Putamen (tissue), 1 donor: ENCODE results near the gene COMT.

Experiments used
- DNase-seq: peaks from one replicate; pipeline ENCODE4 v3.0.0-alpha.2; 2016; ENCODE audit warnings: low spot score

The COMT gene

DNA sequence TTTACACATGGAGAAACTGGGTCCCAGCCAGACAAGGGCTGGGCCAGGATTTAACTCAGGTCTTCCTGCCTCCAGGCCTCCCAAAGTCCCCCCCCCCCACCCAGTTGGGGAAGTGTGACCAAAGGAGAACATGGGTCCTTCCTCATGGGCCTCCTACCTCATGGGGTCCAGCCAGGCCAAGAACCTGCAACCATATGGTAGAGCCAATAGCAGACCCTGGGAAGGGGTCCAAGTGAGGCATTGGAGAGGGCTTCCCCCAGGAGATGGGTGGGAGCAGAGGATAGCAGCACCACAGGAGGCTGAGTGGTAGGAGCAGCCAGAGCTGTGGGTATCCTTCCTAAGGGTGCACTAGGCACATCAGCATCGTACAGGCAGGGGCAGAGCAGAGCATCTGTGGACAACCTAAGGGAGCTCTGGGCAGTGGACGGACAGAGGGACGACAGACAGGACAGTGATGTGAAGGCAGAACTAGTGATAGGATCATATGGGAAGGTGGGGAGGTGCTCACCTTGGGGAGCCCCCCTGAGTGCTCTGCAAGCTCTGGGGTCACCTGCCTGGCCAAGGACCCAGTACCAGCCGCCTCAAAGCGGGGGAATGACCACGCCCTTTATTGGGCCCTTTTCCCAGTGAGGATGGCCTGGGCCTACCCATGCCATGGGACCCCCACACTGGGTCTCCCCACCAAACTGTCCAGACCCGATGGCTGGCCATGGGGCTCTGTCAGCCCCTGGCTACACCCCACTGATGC lies 70.6 kb downstream of the COMT start:
- DNase-seq: no peak

DNA sequence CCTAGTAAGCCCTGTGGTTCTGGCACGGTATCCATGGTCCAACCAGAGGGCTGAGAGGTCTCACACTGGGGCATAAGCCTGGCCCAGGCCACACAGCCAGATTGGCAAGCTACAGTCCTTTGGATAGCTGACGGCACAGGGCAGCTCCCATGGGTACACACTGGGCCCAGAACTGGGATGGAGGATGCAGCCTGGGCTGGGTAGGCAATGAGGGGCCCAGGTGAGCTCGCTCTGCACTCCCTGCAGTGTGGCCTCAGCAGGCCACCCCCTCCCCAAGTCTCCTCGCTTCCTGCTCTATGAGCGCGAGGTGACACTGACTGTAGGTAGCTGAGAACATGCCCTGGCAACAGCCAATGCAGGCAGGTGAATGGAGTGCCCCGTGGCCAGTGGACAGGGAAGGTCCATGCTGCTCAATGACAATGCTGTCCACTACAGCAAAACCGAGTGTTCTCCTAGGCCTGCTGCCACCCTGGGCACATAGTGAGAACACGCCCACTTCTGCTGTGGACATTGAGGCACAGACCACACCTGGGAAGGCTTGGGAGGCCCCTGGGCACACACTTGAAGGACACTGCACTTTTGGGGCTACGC lies 71.3 kb downstream of the COMT start:
- no peak for DNase-seq

DNA sequence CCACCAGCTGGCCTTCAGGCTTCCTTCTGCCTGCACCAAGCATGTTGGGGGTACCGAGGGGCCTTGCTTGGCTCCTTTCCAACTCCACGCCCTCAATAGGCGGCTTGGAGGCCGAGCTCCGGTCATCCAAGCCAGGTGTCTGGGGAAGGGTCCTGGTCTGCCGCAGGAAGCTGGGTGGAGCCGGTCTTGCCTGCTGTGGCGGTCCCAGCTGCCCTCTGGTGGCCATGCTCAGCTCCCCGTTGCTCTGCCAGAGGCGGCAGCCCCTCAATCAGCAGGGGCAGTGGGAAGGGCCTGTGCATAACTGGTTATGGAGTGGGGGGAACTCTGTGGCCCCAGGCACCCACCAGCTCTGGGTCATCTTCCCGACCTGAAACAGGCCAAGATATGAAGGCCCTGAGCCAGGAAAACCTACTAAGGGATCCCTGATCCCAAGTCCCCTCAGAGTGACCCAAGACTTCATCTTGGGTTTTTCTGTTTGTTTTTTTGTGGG lies 71.9 kb downstream of the COMT start:
- no peak for DNase-seq

DNA sequence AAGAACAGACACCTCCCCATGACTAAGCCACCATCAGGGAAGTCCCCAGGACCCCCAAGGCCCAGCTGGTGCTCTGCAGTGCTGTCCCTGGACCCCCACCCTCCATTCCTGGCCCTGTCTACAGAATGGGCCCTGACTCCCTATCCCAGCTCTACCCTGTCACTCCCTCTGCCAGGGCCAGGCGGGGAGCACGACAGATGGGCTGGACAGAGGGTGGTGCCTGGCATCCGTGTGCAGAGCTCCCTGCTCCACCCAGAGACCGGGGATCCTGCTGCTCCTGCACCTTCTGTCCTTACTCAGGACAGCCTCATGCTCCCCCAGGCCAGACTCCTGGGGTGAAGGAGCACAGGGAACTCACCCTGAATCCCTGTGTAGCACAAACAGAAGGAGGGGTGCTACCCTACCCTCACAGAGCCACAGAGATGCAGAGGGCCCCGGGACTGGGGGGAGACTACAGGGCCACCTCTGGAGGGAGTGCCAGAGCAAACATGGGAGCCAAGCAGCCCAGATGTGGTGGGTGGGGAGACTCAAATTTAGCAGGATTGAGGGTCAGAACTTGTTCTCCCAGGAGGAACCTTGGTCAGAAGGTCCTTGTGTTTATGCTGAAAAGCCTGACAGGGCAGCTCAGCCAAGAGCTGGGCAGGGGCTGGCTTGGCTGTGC lies 73.1 kb downstream of the COMT start:
- no peak for DNase-seq

DNA sequence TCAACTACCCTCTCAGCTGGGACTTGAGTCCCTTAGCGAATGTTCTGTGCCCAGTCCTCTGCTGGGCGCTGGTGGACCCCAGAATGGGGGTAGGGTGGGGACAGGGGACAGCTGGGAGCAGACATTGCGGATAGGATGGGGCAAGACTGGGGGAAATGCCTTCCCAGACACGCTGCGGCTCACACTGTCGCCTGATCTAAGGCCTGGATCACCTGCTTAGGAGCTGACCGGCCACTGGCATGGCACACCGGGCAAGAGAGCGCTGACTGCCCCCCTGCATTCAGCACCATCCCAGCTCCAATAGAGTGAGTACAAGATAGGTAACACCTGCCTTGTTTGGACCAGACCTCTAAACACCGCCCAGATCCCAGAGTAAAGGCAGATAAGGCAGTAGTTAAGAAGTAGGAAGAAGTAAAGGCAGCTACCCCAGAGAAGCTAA lies 73.6 kb downstream of the COMT start:
- no peak for DNase-seq

DNA sequence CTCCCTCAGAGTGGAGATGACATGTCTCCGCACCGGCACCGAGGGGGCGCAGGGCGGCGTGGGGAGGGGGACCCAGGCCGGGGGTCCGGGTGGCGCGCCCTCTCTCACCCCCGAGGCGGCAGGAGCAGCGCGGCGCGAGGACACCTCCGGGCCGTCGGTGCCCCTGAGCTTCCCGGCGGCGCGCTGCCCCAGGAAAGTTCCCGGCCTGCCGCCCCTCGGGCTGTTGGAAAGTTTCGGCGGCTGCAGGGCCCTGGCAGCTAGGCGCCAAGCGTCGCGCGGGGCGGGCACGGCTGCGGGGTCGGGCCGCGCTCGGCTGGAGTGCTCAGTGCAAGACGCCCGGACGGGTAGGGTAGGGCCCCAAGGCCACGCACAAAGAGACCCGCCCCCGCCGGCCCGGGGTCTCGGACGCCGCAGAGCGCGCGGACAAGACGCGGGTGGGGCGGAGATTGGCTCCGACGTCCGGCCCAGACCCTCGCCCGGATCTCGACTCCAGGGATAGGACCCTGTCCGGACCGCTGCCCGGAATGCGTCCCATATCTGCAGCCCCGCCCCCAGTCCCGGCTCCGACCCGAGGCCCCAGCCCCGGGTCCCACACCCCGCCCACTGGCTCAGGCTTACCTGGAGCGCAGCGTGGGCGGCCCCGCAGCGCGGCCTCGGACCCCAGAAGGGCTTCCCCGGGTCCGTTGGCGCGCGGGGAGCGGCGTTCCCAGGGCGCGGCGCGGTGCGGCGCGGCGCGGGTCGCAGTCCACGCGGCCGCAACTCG lies 74.6 kb downstream of the COMT start:
- no peak for DNase-seq

DNA sequence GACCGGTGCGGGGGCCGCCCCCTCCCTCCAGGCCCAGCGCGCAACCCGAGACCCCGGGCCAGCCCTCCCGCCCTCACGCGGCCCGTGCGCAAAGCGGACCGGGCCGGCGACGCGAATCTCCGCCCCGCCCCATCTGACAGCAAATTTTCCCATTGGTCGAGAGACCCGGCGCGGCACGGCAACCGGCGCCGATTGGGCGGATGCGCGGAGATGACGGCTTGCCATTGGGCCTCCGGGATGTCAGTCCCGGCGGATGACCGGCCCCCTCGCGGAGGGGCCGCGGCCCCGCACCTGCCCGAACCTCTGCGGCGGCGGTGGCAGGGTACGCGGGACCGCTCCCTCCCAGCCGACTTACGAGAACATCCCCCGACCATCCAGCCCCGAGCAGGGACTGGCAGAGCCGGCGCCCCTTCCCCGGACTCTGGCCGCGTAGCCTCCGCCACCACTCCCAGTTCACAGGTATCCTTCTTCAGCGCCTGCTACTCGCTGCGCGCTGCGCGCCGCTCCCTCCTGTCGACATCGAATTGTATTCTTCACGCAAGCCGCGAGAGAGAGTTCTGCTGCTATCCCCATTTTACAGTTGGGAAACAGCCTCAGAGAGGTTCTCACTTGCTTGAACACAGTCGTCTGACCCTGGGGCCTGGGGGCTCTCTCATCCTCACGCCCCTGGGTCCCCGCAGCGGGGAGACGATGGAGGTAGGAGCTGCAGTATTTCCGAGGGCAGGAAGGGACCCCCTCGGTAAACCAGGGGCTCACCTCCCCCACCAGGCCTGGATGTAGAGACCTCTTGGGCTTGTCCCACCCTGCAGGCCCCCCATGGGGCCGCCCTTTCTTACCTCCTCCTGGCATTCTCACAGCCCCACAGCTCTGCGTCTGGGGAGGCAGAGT lies 75.4 kb downstream of the COMT start, which contains the start of gene ARVCF:
Gene ARVCF (minus strand): TSS at position 90 of the 888 bp plus-strand sequence. CDS start 26,029 bp downstream, outside the sequence.
- DNase-seq: peak; percentile 90

DNA sequence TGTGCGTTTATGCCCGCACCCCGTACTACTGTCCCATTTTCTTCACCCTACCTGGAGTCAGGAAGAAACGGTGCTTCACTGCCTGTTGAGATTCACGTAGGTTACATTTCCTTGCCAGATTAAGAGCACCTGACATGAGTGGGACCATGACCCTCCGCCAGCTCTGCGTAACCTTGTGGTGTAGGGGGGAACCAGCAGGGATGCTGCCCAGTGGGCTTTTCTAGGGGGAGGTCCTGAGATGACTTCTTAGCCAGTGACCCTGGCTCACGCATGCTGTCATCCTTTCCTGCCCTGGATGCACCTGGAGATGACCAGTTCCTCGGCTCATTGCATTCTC lies 76.0 kb downstream of the COMT start:
- no peak for DNase-seq

DNA sequence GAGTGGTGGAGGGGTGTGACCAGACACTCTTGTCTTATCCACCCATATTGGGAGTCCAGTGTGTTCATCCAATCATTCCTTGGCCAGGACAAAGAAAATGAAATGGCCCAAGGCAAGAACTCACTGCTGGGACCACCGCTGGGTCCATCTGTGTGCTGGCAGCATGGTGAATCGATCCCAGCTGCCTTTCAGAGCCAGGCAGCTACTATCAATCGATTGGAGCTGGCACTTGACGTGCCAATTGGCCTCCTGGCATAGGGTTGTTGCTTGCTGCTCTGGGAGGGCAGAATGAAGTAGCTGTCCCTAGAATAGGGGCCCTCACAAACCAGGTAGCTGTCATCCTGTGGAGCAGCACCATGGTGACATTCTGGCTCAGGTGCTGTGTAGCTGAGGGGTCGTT lies 76.4 kb downstream of the COMT start:
- DNase-seq: no peak
